ENCODE measurements around the gene FZD1.

DNA sequence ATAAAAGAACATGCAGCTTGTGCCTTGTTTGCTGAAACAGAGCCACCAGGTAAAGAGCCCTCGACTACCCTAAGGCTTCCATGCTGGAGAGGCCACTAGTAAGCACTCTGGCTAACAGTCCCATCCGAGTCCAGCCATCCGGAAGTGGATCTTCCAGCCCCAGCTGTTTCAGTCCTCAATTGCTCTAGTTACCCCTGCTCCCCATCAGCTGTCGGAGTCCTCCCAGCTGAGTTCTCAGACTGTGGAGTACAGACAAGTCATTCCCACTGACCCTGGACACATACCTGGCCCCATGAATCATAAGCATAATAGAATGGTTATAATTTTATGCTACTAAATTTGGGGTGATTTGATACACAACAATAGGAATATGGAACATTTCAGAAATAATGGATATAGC lies 13.5 kb upstream of the FZD1 start:
- TF ChIP-seq TAF1 (IDR thresholded peaks at IDR 0.05; ENCODE audit: low read depth, low read length): no peak
- no peak for TF ChIP-seq POLR2AphosphoS5 (IDR thresholded peaks at IDR 0.05; ENCODE audit: low read depth, low read length)
- no peak for TF ChIP-seq POLR2A (IDR thresholded peaks at IDR 0.05; ENCODE audit: low read depth, low read length)
